Measurements from ENCODE around the gene TFEB. TPM values are rescaled to one million over a fixed set of nuclear protein-coding genes. Genes with fewer than 3 reads are reported as not detected.

The TFEB gene
- total and polyA plus RNA-seq, 8 donors: 7.6 to 37.0 (median 9.8) TPM

GRCh38 chr6:41720262-41720620 is 15.2 kb downstream of the TFEB start:
- Histone ChIP-seq H3K36me3 (no peaks in the 10 kb centered on the region), H3K27me3 (no peaks in the 10 kb centered on the region), H3K9me3 (no peaks in the 10 kb centered on the region), H3K27ac (no peak overlapping the region), H3K4me1 (peaks cover 31 to 85% of the 10 kb centered on the region in 2 donors), H3K4me3 (no peak overlapping the region)
- no peak for DNase-seq
- intact Hi-C loops (cut with DNase I): no loop called here
- no peak for ATAC-seq
- no peak for TF ChIP-seq CTCF (IDR thresholded peaks at IDR 0.05)

DNA sequence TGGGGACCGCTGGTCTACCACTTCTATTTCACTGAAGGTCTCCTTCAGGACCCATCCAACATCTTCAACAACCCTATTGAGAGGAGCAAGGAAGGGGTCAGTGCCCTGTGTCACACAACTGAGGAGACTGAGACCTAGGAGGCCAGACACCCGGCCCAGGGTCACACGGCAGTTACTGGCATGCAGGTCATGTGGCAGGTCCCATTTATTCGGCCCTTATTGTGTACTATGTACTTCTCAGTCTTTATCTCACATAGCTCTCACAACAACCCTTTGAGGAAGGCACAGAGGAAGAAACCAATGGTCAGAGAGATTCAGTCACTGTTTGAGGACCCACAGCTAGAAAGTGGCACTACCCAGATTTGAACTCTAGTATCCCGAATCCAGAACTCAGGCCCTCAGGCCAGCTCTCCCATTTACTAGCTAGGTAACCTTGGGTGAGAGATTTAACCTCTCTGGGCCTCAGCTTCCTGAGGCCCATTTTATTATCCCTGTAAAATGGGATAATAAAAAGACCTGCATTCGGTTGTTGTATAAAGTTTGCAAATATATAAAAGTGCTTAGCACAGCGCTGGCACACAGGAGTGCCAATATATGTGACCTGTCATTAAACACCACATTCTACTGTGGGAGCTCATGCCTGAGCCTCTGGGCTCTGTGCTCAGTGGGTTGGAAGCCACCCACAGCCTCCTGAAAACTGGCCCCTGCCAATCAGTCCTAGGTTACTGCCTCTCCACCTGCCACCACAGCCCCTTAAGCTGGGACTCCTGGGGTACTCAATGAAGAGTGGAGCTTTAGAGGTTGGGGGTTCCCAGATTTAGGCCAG is 15.8 kb downstream of the TFEB start:
- no peak for ATAC-seq
- peaks cover 0 to 4% of the 10 kb centered on the region in 2 donors for H3K36me3 ChIP-seq
- DNase-seq: peak in 2 of 4 donors; percentile 28 to 31
- no peak overlapping the region for H3K27ac ChIP-seq
- H3K4me3 ChIP-seq: no peak overlapping the region
- H3K9me3 ChIP-seq: no peaks in the 10 kb centered on the region
- no peaks in the 10 kb centered on the region for H3K27me3 ChIP-seq
- peaks cover 25 to 79% of the 10 kb centered on the region in 2 donors for H3K4me1 ChIP-seq
- TF ChIP-seq CTCF (IDR thresholded peaks at IDR 0.05): no peak
- intact Hi-C loops (cut with DNase I): no loop called here

DNA sequence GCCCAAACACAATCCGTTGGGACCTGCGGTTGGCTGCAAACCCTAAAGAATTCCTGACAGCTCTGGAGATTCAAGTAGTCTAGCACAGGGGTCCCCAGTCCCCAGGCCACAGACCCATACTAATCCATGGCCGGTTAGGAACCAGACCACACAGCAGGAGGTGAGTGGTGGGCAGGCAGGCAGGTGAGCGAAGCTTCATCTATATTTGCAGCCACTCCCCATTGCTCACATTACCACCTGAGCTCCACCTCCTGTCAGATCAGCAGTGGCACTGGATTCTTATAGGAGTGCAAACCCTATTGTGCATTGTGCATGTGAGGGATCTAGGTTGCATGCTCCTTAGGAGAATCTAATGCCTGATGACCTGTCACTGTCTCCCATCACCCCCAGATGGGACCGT is 16.6 kb downstream of the TFEB start:
- Histone ChIP-seq H3K27ac (no peak overlapping the region), H3K4me3 (no peak overlapping the region), H3K9me3 (no peaks in the 10 kb centered on the region), H3K27me3 (no peaks in the 10 kb centered on the region), H3K36me3 (peaks cover 0 to 6% of the 10 kb centered on the region in 2 donors), H3K4me1 (peaks cover 18 to 79% of the 10 kb centered on the region in 2 donors)
- no peak for TF ChIP-seq CTCF (IDR thresholded peaks at IDR 0.05)
- intact Hi-C loops (cut with DNase I): no loop called here
- DNase-seq (peak in 1 of 4 donors; percentile 3), ATAC-seq (no peak)

DNA sequence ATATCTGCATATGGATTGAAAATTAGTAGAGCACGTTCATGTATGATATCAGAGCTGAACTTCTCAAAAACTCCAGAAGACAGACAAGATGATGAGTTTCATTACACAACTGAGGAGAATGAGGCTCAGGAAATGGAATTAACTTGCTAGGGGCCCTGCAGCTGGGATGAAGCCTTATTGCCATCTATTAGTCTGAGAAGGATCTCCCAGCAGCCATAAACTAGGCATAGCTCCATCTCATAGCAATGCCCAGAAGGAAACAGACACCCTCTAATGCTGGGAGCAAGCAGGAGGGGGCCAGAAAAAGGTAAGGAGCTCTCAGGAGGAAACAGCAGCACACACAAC is 18.0 kb downstream of the TFEB start:
- no peak for DNase-seq
- H3K4me1 ChIP-seq: peaks cover 18 to 79% of the 10 kb centered on the region in 2 donors
- H3K36me3 ChIP-seq: peaks cover 0 to 6% of the 10 kb centered on the region in 2 donors
- TF ChIP-seq CTCF (IDR thresholded peaks at IDR 0.05): no peak
- H3K27ac ChIP-seq: no peak overlapping the region
- no peak for ATAC-seq
- intact Hi-C loops (cut with DNase I): no loop called here
- H3K4me3 ChIP-seq: no peak overlapping the region
- H3K9me3 ChIP-seq: no peaks in the 10 kb centered on the region
- no peaks in the 10 kb centered on the region for H3K27me3 ChIP-seq

- peak; percentile 1 for ATAC-seq
- Histone ChIP-seq H3K36me3 (peaks cover 0 to 6% of the 10 kb centered on the region in 2 donors), H3K9me3 (no peaks in the 10 kb centered on the region), H3K4me3 (no peak overlapping the region), H3K27ac (no peak overlapping the region), H3K27me3 (no peaks in the 10 kb centered on the region), H3K4me1 (peaks cover 23 to 79% of the 10 kb centered on the region in 2 donors)
- DNase-seq: peak in 1 of 4 donors; percentile 34
- TF ChIP-seq CTCF (IDR thresholded peaks at IDR 0.05): no peak
- intact Hi-C loops (cut with DNase I): no loop called here
These were observed 18.7 kb downstream of the TFEB start for GRCh38 chr6:41716516-41717391.

All from left lung (tissue), 10 donors.